Kidney (tissue), 14 donors: ENCODE data around the gene CPNE8. TPM values are rescaled to one million over a fixed set of nuclear protein-coding genes. Genes with fewer than 3 reads are reported as not detected.

Source experiments
- DNase-seq, 5 donors: peaks; one replicate each; pipeline ENCODE4 v3.0.0-alpha.2; 2013 to 2020
- FAIRE-seq: peaks from 2 replicates; lab custom pipeline; 2012; peaks lifted over from hg19 to GRCh38; lab: Jason Lieb, UNC
- H3K27ac ChIP-seq, 2 donors: one replicate each; pipeline ENCODE4 v1.7.0; 2013; ENCODE audit warnings: low read depth in 2 of 2, low read length in 2 of 2, inconsistent platforms in 1 of 2
- H3K27me3 ChIP-seq: one replicate; pipeline ENCODE4 v1.7.1; 2013; ENCODE audit warnings: low read length, inconsistent platforms; ENCODE audit not compliant: control insufficient read depth, insufficient read depth
- H3K36me3 ChIP-seq, 3 donors: one replicate each; pipeline versions ENCODE4 v1.7.0 to v1.7.1; 2013; ENCODE audit warnings: low read length in 3 of 3, control low read depth in 1 of 3, inconsistent platforms in 1 of 3; ENCODE audit not compliant: insufficient read depth in 3 of 3, control insufficient read depth in 2 of 3
- H3K4me1 ChIP-seq, 3 donors: one replicate each; pipeline versions ENCODE4 v1.7.0 to v1.7.1; 2013; ENCODE audit warnings: low read length in 3 of 3, inconsistent platforms in 1 of 3, low read depth in 1 of 3; ENCODE audit not compliant: control insufficient read depth in 2 of 3, insufficient read depth in 2 of 3
- H3K4me3 ChIP-seq, 3 donors: one replicate each; pipeline versions ENCODE4 v1.7.0 to v1.8.1; 2013; ENCODE audit warnings: low read length in 3 of 3, control low read depth in 1 of 3, inconsistent platforms in 1 of 3
- H3K9ac ChIP-seq, 3 donors: one replicate each; pipeline versions ENCODE4 v1.7.0 to v1.7.1; 2013; ENCODE audit warnings: low read length in 3 of 3, control low read depth in 1 of 3, inconsistent platforms in 1 of 3
- H3K9me3 ChIP-seq, 3 donors: one replicate each; pipeline versions ENCODE4 v1.7.0 to v1.7.1; 2013; ENCODE audit warnings: low read length in 3 of 3, control low read depth in 1 of 3, inconsistent platforms in 1 of 3; ENCODE audit not compliant: control insufficient read depth in 2 of 3, insufficient read depth in 1 of 3
- CTCF ChIP-seq: IDR thresholded peaks from 3 replicates; pipeline ENCODE4 v1.5.1; 2012; ENCODE audit warnings: mild to moderate bottlenecking, moderate library complexity, borderline replicate concordance; ENCODE audit not compliant: insufficient read depth; ENCODE audit errors: extremely low read depth
- intact Hi-C: fragments of 100-400 bp; cut with DNase I; formaldehyde crosslinking; loops from one replicate; pipeline ENCODE4 v1.11.1; 2022
- polyA plus RNA-seq: library from polyadenylated mRNA; stranded (reverse); fragments of 350-450 nt; fragmentation: Illumina TruSeq; extraction: RNeasy Lipid Tissue Mini Kit (QIAGEN cat#74804); gene quantifications from one replicate; pipeline ENCODE4 v1.2.3, GENCODE V29; 2014; ENCODE audit warnings: low read depth, low replicate concordance; ENCODE audit not compliant: insufficient read depth
- total RNA-seq: library from RNA; stranded (reverse); fragmentation: NEBNext Ultra II Directional; extraction: Animal tissue kit (Norgen Biotek cat#: 25700); gene quantifications from one replicate; pipeline ENCODE4 v1.2.1, GENCODE V29; 2021
- donor health status: control.
- donor health status: control.
- donor health status: control.
- donor health status: control.
- donor health status: control.
- donor health status: DM: yes; HTN: yes; CAD: no.
- donor health status: Normal renal cell carcinoma (clear cell type).

Gene CPNE8
- total and polyA plus RNA-seq, 2 donors from 2014 or later = 8.8 to 28.5 TPM

GRCh38 chr12:38878333-38878705 is 27.1 kb downstream of the CPNE8 start:
- no peaks in the 10 kb centered on the region for H3K27me3 ChIP-seq
- no peaks in the 10 kb centered on the region for H3K4me1 ChIP-seq
- TF ChIP-seq CTCF = no peak
- H3K36me3 ChIP-seq = no peaks in the 10 kb centered on the region
- no peak overlapping the region for H3K27ac ChIP-seq
- FAIRE-seq = no peak
- H3K9me3 ChIP-seq = no peaks in the 10 kb centered on the region
- no peak overlapping the region for H3K9ac ChIP-seq
- H3K4me3 ChIP-seq = no peak overlapping the region
- no peak for DNase-seq
- intact Hi-C loops = no loop called here

DNA sequence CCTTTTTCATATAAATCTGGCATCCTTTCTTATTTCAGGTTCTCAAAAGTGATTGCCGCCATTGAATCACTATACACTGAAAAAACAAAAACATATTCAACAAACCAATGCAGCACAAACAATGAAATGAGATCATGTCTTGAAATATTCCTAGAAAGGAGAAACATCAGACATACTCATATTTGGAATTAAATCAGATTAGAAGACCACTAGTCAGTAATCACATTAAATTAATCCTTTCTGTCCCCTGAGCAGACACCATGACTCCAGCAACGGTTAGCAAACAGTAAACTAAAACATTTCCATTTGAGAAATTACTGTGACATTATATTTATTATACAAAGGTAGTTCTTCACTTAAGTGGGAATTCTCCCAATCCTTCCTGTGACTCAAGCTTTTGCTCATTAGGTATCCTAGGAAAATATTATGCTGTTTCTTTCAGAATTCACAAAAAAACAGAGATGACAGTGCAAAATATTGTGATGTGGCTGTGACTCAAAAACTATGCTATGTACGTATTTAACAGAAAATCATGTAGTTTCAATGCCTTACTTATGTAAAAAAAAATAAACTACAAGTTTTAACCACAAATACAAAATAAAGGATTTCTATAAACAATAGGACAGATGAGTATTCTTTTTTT is 29.7 kb downstream of the CPNE8 start:
- no peaks in the 10 kb centered on the region for H3K27me3 ChIP-seq
- H3K9me3 ChIP-seq = no peaks in the 10 kb centered on the region
- FAIRE-seq = no peak
- no peak for DNase-seq
- no peaks in the 10 kb centered on the region for H3K36me3 ChIP-seq
- H3K27ac ChIP-seq = no peak overlapping the region
- no peak overlapping the region for H3K9ac ChIP-seq
- no peak overlapping the region for H3K4me3 ChIP-seq
- intact Hi-C loops = no loop called here
- H3K4me1 ChIP-seq = no peaks in the 10 kb centered on the region
- TF ChIP-seq CTCF = no peak

GRCh38 chr12:38872561-38872960 is 32.8 kb downstream of the CPNE8 start:
- H3K36me3 ChIP-seq = no peaks in the 10 kb centered on the region
- no peaks in the 10 kb centered on the region for H3K4me1 ChIP-seq
- intact Hi-C loops = no loop called here
- DNase-seq (no peak), FAIRE-seq (peak; percentile 61)
- H3K9ac ChIP-seq = no peak overlapping the region
- H3K27me3 ChIP-seq = no peaks in the 10 kb centered on the region
- H3K9me3 ChIP-seq = no peaks in the 10 kb centered on the region
- H3K27ac ChIP-seq = no peak overlapping the region
- no peak overlapping the region for H3K4me3 ChIP-seq
- TF ChIP-seq CTCF = no peak

GRCh38 chr12:38872156-38872555 is 33.2 kb downstream of the CPNE8 start:
- no peaks in the 10 kb centered on the region for H3K9me3 ChIP-seq
- FAIRE-seq (no peak), DNase-seq (no peak)
- intact Hi-C loops = no loop called here
- no peak overlapping the region for H3K27ac ChIP-seq
- no peak for TF ChIP-seq CTCF
- no peaks in the 10 kb centered on the region for H3K36me3 ChIP-seq
- H3K4me3 ChIP-seq = no peak overlapping the region
- H3K27me3 ChIP-seq = no peaks in the 10 kb centered on the region
- no peak overlapping the region for H3K9ac ChIP-seq
- no peaks in the 10 kb centered on the region for H3K4me1 ChIP-seq
